T follicular helper cell (primary cell): ENCODE data around the gene SKAP2.

Source experiments
- DNase-seq: peaks from one replicate; pipeline ENCODE4 v3.0.0-alpha.2; 2020; ENCODE audit warnings: low read depth

The SKAP2 gene

DNA sequence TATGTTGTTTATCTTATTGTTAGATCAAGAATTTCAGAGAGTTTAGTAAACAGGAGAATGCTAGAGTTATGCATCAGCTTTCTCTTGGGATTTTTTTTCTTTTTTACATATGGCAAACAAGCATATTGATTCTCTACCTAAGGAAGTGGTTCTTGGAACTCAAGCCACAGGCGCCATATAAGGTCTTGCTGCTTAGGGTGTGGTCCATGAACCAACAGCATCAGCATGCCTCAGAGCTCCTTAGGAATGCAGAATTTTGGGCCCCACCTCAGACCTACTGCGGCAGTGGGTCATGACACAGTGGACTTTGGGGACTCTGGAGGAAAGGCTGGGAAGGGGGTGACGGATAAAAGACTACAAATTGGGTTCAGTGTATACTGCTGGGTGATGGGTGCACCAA lies 230.8 kb downstream of the SKAP2 start:
- DNase-seq = no peak

DNA sequence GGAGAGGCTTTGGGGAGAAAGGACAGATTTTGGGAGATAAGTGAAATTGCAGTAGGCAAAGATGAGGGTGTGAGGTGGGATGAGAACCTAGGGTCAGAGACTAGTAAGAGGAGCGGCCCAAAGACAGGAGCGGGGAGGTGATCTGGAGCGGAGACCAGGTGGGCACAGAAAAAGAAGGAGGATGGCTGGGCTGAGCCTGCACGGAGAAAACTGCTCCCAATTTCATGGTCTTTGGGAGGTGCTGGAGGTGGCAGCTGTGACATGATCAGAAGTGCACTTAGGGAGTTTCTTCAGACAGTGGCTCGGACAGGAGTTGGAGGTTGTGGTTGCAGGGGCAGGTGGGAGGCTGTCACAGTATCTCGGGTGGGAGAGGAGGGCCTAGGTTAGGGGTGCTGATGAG lies 232.8 kb downstream of the SKAP2 start:
- no peak for DNase-seq

DNA sequence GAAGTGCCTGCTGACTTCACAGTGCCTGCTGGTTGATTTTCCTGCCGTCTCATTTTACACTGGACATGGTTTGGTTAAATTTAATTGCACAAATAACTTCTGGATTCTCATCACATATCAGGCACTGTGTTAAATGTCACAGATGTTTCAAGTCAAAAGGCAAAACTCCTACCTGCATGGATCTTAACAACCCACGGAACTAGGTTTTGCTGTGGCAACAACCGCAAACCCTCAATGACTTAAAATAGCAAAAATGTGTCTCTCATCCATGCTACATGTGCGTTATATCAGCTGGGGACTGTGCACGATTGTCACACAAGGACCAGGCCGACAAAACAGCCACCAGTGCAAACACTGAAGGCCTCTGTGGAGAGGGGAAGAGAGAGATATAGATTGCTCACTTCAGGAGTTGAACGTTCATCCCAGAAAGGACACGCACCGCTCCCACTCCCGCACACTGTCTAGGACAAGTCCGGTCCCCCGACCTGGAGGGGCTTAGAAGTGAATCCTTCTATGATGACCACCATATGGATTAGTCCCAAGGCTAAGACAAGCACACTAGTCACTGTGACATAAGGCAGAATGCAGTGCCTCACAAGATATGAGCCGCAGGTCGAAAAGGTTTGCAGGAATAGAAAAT lies 233.3 kb downstream of the SKAP2 start:
- no peak for DNase-seq

DNA sequence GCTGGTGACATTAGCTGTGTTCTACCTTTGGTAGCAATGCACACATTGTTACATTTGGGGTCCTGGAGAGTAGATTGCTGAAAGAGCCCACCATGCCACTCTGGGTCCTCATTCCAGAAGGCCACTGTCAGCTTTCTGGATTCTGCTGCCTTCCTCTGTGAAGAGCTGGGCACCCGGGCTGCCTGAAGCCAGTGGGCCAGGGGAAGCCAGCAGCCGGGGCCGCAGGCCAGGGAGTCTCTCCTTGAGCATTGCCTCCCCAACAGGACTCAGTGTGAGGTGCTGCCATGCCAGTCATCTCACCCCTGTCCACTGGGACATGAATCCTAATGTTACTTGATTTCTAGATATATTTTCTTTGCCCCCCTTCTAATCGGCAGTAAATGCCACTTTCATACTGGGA lies 234.0 kb downstream of the SKAP2 start:
- no peak for DNase-seq

DNA sequence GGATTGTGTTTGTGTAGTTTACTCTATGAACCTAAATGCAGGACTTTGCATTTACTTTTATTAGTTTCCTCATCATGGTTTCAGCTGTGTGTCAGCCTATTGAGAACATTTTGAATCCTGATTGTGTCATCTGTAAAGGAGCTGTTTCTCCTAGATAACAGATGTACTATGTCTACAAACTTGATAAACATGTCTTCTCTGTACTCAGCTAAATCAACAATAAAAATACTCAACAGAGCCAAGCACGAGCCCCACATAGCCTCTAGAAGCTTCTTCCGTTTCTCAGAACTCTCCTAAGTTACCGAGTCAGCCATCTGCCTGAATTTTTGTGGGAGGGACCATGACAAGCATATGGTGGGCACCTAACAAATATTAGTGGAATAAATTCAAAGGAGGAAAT lies 234.7 kb downstream of the SKAP2 start:
- DNase-seq = no peak

DNA sequence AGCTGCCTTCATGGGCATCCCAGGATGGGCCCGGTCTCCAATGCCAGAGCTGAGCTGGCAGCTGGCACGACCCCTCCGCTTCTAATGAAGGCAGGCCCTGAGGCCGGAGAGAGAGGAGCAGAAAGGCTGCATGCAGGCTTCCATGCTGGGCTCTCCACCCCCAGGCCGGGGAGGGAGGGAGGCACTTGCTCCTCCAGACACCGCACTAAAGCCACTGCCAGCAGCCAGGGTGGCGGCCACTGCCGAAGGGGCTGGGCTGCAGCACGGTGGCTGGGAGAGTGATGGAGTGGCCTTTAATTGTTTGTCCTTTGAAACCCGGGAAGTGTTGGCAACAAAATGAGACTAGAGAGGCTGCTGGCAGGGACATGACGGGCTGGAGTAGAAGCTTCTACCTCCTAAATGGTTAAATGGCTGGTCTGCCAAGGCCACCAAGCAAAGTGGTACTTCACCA lies 236.5 kb downstream of the SKAP2 start:
- no peak for DNase-seq

DNA sequence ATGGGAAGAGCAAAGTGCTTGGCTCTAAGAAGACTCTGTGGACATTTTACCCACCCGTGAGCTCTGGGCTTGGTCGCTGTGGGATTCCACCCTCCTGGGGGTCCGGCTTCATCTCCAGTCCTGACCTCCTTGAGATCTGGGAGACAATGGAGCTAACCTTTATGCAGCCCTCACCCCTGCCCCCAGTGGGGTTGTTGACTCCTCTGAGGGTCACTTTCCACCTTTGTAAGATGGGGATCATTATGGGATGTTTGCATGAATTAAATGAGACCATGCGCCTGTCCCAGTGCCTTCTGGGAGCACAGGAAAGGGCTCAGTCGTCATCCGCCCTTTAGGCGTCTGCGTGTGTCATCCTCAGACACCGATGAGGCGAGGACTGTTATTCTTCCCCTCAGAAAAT lies 237.2 kb downstream of the SKAP2 start:
- no peak for DNase-seq

DNA sequence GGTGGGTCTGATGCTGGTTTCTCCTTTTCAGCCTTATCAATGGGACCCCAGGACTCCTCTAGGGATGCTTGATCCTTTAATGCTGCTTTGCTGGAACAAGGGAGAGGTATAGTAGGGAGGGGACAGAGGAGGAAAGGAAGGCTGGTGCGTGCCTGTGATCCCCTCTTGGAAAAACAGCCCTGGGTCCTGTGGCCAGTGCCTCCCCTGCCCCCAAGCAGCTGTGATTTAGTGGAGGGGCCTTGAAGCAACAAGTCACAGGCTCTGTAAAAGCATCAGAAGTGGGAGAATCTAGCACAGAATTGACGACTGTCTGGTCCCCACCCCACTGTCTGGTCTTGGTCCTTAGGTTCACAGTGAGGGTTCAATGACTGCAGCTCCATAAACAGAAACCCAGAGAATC lies 237.7 kb downstream of the SKAP2 start:
- DNase-seq = no peak

DNA sequence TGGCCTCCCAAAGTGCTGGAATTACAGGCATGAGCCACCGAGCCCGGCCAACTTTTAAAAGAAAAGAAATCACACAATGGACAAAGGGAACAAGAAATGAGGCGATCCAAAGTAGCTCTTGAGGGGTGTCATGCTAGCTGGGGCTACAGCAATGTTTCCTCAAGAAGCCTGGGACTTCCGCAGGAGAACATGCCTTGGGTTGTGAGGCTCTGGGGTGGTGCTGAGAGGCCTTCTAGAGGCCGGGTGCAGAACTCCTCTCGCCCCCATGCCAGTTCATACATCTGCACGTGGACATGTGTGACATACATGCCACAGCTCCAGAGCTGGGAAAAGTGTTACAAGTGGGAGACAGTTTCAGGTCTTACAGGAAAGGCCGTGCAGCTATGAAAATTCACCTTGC lies 238.2 kb downstream of the SKAP2 start:
- no peak for DNase-seq

DNA sequence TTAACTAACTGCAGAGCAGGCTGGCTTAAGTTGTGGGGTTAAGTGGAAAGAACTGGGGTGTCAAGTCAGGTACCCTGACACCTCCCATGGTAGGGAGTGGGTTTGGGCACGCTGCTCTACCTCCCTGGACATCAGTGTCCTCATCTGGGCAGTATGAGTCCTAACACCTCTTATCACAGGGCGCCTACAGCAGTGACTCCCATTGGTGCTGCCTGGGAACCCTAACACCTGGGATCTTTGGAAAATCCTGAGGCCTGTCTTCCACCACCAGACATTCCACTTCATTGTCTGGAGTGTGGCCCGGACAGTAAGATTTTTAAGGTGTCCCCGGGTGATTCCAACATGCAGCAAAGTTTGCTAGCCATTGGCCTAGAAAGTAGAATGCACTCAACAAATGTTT lies 239.1 kb downstream of the SKAP2 start:
- DNase-seq = no peak

DNA sequence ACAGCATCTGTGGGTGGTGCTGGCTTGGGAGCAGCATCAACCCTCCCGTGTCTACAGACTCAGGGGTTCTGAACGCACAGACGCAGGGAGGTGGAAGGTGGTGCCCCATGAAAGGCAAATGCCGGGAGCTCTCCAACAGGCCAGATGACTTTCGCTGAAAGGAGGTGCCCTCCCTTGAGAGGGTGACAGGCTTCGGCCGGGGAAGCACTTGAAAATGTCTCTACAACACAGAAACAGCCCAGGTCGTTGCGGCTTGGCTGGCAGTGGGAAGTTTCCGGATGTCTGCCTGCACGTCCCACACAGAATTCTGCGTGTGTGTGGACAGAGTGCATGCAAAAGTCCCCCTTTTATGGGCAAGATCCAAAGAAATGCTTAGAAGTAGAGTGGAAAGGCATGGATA lies 239.6 kb downstream of the SKAP2 start:
- DNase-seq = no peak

DNA sequence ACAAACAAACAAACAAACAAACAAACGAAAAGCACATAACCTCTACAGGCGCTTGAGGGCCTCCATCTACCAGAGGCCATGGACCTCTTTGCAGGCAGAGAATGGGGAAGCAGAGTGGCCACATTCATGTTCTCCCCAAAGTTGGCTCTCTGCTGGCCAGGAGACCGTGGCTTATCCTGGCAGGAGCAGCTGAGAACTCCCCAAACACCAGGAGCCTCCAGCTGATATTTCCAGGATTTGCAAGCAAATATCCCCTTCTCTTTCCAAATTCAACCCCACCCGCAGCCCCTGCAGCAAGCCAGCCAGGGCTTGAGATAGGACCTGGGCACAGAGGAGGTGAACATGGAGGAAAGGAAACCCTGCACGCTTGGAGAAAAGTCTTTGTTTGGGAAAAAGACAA lies 240.0 kb downstream of the SKAP2 start:
- DNase-seq = no peak

DNA sequence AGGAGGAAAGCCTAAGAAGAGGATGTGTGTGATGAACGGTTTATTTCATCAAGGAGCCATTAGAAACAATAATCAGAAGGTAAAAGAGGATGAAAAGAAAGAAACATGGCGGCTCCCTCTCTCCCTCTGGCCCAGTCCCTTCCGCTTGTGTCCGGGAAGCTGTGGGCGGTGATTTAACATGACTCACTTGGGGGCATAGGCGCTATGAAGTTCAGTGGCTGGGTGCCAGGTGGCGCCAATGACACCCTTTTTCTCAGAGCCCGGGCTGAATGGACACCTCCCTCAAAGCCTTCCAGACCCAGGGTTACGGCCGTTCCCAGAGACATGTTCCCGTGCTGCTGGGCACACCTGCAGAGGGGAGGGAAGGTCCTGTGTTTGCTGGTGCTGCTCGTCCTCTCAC lies 244.0 kb downstream of the SKAP2 start:
- no peak for DNase-seq

DNA sequence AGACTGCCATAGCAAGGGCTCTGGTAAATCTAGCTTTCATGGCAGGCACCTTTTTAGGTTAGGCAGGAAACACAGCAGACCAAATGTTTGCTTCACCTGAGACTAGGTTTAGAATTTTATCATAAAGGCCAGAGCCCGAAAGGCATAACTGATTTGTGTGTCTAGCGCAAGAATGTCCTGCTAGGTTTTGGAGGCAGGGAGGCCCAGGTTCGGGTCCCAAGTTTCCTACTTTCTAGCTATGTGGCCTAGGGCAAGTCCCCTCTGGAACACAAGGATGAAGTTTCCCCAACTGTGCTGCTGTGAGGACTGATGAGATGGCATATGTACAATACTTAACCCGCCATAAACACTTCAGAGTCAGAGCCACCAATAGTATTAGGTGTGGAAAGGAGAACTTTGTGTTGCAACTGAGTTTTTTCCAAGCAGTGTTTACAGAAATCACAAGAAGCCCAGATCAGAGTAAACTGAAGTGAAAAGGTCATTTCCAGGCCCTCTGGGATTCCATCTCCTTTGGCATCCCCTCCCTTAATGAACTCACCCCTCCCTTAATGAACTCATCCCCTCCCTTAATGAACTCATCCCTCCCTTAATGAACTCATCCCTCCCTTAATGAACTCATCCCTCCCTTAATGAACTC lies 244.9 kb downstream of the SKAP2 start:
- DNase-seq = no peak

DNA sequence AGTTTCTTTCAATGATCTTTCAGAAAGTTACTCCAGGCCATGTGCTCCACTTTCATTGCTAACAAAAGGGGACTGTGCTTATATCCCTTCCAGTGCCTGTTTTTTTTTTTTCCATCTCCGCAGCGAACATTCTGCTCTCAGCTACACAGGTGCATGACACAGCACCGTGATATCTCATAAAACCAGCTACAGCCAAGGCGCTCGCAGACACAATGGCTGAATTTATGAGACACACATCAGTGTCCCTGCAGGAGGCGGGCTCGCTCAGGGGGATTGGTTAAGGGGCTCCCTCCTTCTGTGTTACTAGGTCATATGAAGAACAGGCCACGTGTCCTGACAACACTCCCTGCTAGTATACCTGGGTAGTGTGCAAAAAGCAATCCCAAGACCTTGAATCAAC lies 245.5 kb downstream of the SKAP2 start:
- no peak for DNase-seq

DNA sequence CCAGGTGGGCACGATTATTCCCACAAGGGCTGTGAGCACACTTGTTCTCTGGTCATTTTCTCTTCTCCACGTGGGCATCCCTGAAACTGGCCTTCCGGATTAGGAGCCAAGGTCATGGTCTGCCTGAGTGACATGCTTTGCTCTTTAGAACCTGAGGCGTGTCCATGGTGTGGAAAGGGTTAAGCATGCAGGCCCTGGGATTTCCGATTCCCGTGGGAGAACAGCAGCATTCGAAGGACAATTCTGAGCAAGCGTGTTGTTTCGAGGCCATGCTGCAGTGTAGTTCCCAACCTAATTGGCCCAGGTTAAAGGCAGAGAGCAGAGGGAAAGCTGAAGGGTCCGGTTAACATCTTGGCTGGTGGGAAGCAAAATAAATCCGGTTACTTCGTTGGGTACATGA lies 245.9 kb downstream of the SKAP2 start:
- DNase-seq = no peak
